ENCODE results near the gene CRLF2. TPM values are rescaled to one million over a fixed set of nuclear protein-coding genes. Genes with fewer than 3 reads are reported as not detected.

The CRLF2 gene
- total and polyA plus RNA-seq, 10 of the 15 experiments (the other 5 are each of a cell fraction or from before 2014, with no cell fraction given), result 2.7 to 7.2 (median 4.5) TPM

GRCh38 chrX:1205681-1206611, 6.5 kb downstream of the CRLF2 start (continued):
- 0 out of 2 replicates have a peak, but pooled peaks have one; percentile 34 for TF ChIP-seq ZBTB33 (IDR thresholded peaks at IDR 0.05)
- no peak for TF ChIP-seq ELK1 (IDR thresholded peaks at IDR 0.05; ENCODE audit: low read depth, low read length)
- TF ChIP-seq NFYB (IDR thresholded peaks at IDR 0.05; ENCODE audit: insufficient read depth, low read depth, low read length), result no peak
- TF ChIP-seq ZSCAN29 (IDR thresholded peaks at IDR 0.05), result 0 out of 2 replicates have a peak, but pooled peaks have one; percentile 52
- TF ChIP-seq SUPT20H (IDR thresholded peaks at IDR 0.05; ENCODE audit: borderline replicate concordance, control insufficient read depth, low read depth, low read length), result no peak
- no peak for TF ChIP-seq SP1 (IDR thresholded peaks at IDR 0.05; ENCODE audit: low read depth, low read length)
- no peak for TF ChIP-seq NFYA (IDR thresholded peaks at IDR 0.05; ENCODE audit: borderline replicate concordance, low read depth, low read length)
- no peak for TF ChIP-seq SREBF2 (IDR thresholded peaks at IDR 0.05; ENCODE audit: low read length)
- TF ChIP-seq, protein P1, sequence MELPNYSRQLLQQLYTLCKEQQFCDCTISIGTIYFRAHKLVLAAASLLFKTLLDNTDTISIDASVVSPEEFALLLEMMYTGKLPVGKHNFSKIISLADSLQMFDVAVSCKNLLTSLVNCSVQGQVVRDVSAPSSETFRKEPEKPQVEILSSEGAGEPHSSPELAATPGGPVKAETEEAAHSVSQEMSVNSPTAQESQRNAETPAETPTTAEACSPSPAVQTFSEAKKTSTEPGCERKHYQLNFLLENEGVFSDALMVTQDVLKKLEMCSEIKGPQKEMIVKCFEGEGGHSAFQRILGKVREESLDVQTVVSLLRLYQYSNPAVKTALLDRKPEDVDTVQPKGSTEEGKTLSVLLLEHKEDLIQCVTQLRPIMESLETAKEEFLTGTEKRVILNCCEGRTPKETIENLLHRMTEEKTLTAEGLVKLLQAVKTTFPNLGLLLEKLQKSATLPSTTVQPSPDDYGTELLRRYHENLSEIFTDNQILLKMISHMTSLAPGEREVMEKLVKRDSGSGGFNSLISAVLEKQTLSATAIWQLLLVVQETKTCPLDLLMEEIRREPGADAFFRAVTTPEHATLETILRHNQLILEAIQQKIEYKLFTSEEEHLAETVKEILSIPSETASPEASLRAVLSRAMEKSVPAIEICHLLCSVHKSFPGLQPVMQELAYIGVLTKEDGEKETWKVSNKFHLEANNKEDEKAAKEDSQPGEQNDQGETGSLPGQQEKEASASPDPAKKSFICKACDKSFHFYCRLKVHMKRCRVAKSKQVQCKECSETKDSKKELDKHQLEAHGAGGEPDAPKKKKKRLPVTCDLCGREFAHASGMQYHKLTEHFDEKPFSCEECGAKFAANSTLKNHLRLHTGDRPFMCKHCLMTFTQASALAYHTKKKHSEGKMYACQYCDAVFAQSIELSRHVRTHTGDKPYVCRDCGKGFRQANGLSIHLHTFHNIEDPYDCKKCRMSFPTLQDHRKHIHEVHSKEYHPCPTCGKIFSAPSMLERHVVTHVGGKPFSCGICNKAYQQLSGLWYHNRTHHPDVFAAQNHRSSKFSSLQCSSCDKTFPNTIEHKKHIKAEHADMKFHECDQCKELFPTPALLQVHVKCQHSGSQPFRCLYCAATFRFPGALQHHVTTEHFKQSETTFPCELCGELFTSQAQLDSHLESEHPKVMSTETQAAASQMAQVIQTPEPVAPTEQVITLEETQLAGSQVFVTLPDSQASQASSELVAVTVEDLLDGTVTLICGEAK (IDR thresholded peaks at IDR 0.05; ENCODE audit: borderline replicate concordance), result peak; percentile 86
- TF ChIP-seq MTA3 (IDR thresholded peaks at IDR 0.05; ENCODE audit: borderline replicate concordance, low read length), result no peak
- TF ChIP-seq, protein P2, sequence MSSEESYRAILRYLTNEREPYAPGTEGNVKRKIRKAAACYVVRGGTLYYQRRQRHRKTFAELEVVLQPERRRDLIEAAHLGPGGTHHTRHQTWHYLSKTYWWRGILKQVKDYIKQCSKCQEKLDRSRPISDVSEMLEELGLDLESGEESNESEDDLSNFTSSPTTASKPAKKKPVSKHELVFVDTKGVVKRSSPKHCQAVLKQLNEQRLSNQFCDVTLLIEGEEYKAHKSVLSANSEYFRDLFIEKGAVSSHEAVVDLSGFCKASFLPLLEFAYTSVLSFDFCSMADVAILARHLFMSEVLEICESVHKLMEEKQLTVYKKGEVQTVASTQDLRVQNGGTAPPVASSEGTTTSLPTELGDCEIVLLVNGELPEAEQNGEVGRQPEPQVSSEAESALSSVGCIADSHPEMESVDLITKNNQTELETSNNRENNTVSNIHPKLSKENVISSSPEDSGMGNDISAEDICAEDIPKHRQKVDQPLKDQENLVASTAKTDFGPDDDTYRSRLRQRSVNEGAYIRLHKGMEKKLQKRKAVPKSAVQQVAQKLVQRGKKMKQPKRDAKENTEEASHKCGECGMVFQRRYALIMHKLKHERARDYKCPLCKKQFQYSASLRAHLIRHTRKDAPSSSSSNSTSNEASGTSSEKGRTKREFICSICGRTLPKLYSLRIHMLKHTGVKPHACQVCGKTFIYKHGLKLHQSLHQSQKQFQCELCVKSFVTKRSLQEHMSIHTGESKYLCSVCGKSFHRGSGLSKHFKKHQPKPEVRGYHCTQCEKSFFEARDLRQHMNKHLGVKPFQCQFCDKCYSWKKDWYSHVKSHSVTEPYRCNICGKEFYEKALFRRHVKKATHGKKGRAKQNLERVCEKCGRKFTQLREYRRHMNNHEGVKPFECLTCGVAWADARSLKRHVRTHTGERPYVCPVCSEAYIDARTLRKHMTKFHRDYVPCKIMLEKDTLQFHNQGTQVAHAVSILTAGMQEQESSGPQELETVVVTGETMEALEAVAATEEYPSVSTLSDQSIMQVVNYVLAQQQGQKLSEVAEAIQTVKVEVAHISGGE (CRISPR knock-in tag; IDR thresholded peaks at IDR 0.05), result no peak
- no peak for TF ChIP-seq KAT2A (conservative IDR thresholded peaks at IDR 0.05; ENCODE audit: control insufficient read depth, low read depth, low read length)
- no peak for TF ChIP-seq SIX5 (IDR thresholded peaks at IDR 0.05; ENCODE audit: low read depth, low read length, severe bottlenecking)
- TF ChIP-seq DPF2 (IDR thresholded peaks at IDR 0.05), result 0 out of 2 replicates have a peak, but pooled peaks have one; percentile 45
- TF ChIP-seq GABPA (IDR thresholded peaks at IDR 0.05; ENCODE audit: low read depth), result no peak
- 0 out of 2 replicates have a peak, but pooled peaks have one; percentile 22 for TF ChIP-seq LARP7 (IDR thresholded peaks at IDR 0.05)
- TF ChIP-seq RBBP5 (conservative IDR thresholded peaks at IDR 0.05), result no peak
- no peak for TF ChIP-seq FOS (IDR thresholded peaks at IDR 0.05; ENCODE audit: borderline replicate concordance, extremely low read depth, insufficient read length)
- no peak for TF ChIP-seq TCF7 (IDR thresholded peaks at IDR 0.05; ENCODE audit: borderline replicate concordance)

All from GM12878 (cell line).